GM21737 (cell line): ENCODE data around the gene OPCML.

Experiments
- ATAC-seq: cut with Tn5 transposase; IDR thresholded peaks from one replicate; pipeline ENCODE4 v1.9.1; 2021; ENCODE audit warnings: mild to moderate bottlenecking, moderate library complexity; ENCODE audit not compliant: unreplicated experiment

The OPCML gene

GRCh38 chr11:132655187-132655855 lies 877.0 kb downstream of the OPCML start:
- ATAC-seq, result no peak

GRCh38 chr11:132653237-132653636 lies 879.1 kb downstream of the OPCML start:
- ATAC-seq, result no peak

- ATAC-seq, result no peak
Observed at GRCh38 chr11:132650969-132651720, 881.2 kb downstream of the OPCML start.

- no peak for ATAC-seq
Observed at GRCh38 chr11:132649277-132649676, 883.0 kb downstream of the OPCML start.

DNA sequence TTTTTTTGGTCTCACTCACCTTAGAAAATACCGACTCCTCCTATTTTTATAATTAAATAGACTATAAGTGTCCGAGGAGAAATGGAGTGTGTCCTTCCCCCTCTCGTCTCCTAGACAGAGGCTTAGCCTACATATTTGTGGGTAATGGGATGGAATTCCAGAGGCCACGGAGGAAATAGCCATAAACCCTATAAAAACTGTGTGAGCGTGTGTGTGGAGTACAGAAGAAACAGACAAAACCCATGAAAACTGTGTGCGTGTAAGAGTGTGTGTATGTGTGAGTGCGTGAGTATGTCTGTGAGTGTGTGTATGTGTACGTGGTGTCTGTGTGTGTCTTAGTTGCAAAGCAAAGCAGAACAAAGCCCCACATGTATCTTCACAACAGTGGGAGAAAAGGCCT lies 883.5 kb downstream of the OPCML start:
- no peak for ATAC-seq

GRCh38 chr11:132646890-132647289 lies 885.4 kb downstream of the OPCML start:
- ATAC-seq, result no peak

- ATAC-seq, result no peak
Observed at GRCh38 chr11:132644520-132645239, 887.6 kb downstream of the OPCML start.

- no peak for ATAC-seq
Observed at GRCh38 chr11:132643239-132643638, 889.1 kb downstream of the OPCML start.

DNA sequence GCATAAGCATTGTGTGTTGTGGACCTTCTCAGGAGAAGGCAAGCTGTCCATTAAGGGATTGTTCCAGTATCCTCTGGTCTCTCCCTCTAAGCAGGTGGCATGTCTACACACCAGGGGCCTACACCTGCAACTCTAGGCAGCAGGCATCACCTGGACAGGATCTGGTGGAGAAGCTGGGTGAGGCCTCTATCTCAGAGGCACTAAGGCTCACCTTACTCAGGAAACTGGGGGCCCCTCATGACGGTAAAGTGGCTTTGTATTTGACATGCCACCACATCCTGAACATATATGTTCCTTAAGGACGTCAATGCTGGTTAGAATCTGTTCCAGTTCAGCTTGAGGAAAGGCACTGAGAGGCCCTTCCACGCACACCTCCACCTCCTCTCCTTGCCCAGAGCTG lies 891.3 kb downstream of the OPCML start:
- ATAC-seq, result no peak

GRCh38 chr11:132639986-132640385 lies 892.3 kb downstream of the OPCML start:
- ATAC-seq, result no peak

DNA sequence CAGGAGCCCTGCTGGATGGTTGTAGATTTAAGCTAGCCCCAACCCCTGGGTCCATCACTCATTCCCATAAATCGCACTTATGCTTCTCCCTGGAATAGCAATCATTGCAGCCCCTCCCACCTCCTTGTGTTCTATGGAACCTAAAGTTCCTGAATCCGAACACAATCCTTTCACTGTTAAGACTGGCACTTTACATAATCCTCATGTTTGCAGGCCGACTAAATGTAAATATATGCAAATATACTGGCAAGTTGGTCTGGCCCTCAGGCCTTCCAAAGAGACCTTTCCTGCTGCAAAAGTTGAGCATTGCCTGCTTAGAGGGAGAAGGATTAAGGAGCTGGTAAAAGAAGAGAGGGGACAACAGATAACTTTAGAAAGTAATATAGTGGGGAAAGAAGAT lies 892.9 kb downstream of the OPCML start:
- ATAC-seq, result no peak

- no peak for ATAC-seq
Observed at GRCh38 chr11:132638423-132638822, 893.9 kb downstream of the OPCML start.

DNA sequence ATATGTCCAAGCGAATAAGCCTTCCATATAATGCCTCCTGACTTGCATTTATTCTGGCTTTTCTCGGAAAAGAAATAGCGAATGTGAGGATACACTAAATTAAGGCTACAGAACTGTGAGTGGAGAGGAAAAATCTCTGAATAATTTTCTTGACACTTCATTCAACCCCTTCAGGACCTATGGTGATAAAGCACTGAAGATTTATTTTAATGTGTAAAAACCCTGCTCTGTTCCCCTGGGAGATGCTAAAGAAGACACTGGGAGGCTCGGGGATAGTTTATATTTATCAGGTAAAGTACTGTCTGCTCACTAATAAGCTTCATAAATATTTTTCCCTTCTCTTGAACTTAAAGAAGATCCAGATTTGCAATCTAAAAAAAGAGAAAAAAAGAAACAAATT lies 895.8 kb downstream of the OPCML start:
- no peak for ATAC-seq

- ATAC-seq, result no peak
Observed at GRCh38 chr11:132632641-132633124, 899.6 kb downstream of the OPCML start.

DNA sequence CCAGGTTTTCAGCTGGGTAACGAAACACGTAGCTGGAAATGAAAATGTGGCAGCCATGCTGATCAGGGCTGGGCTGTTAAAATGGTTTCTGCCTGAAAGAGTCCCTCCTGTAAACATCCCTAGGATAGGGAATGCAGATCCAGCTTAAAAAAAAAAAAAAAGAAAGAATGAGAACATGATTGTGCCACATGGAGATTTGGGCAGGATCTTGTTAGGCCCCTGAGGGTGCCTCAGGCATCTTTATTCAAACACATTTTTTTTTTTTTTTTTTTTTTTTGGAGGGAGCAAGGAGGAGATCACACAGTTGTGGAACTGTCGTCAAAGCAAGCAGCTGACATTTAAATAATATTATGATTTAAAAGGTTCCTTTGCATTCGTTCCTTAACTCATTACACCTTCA lies 900.3 kb downstream of the OPCML start:
- ATAC-seq, result no peak

DNA sequence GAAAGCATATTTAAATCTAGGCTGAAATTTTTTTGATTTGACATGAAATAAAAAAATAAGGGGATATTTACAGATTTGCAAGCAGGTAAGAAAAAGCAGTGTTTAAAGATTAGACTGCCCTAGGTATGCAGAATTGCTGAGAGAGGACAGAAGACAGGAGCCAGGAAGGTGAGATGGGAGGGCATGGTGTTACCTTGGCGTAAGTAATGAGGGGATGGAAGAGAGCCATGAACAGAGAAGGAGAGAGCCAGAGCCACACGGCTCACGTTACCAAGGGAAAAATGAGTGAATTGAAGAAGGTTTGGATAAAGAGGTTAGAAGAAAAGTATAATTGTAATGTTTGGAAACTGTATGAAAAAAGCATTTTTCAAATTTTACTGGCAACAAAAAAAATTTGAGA lies 904.3 kb downstream of the OPCML start:
- ATAC-seq, result no peak

DNA sequence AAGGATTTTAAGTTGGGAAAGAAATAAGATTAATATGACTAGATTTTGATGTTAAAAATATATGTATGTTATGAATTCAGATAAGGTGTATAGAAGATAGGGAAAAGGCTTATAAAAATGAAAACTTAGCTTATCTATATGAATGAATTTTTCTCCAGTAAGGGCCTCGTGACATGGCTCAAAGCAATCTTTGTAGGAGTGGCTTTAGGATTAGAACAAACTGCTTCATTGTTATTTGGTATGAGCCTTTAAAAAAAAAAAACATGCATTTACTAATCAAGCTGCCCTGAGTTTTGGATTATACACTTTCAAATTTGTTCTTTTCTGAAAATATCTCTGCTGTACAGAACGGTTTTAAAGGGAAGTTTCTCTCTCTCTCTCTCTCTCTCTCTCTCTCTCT lies 905.9 kb downstream of the OPCML start:
- ATAC-seq, result no peak

DNA sequence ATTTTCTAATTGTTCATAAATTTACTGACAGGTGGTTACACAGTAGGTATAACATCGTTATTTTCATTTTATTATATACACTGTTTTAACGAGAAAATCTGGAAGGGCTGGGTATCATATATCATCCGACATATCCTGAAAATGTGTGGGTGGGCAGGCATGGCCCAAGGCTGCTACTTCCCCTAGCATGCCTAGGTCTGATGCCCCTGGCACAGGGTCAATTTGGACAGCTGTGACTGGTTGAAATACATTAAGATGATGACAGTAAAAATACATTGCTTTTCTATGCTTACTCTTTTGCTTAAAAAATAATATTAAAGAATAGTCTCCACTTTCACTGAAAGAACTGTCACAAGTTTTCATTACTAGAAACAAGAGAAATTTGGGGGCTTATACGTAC lies 908.8 kb downstream of the OPCML start:
- ATAC-seq, result no peak

GRCh38 chr11:132621976-132622580 lies 910.2 kb downstream of the OPCML start:
- ATAC-seq, result no peak

DNA sequence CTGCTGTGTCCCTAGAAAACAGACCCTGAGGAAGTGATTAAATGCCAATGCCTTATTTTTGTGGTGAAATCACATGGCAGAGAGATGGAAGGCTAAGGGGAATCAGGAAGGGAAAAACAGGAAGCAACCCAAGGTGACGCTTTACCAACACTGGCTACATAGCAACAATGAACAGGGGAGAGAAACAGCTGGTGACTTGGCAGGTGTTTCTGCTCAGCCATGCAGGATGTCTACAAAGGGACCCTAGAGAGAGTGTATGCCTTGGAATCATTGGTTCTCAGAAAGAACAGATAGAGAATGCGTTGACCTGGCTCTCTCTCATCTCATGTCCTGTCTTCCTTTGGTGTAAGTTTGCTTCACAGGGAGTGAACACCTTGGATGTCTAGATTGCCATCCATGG lies 911.9 kb downstream of the OPCML start:
- ATAC-seq, result no peak

DNA sequence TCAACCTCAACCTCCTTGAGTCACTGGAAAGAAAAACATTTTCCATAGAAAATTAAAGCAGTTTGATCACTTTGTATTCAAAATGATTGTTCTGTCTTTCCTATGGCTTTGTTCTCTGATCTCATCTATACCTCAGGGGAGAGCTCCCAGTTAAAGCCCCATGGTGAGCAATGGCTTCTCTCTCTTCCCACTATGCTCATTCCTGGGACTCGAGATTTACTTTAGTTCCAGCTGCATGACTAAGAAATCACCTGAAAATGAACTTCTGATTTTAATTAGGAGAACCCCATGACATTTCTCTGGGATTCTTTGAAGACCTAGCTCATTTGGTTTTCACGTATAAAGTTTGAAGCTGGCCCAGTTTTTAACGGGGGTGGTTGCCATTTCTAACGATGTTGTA lies 921.5 kb downstream of the OPCML start:
- no peak for ATAC-seq
